T-cell (primary cell): Measurements from ENCODE around the gene GPR162. TPM values are rescaled to one million over a fixed set of nuclear protein-coding genes. Genes with fewer than 3 reads are reported as not detected.

Source experiments
- ATAC-seq, 4 experiments: fragments of 200-7000 bp in 3 of 4; fragments of 150-1000 bp in 1 of 4; cut with Tn5 transposase; replicated peaks in 1 of 4; 1 replicate in 3 of 4; 2 replicates in 1 of 4; pipeline ENCODE4 v1.10.0; 2021; ENCODE audit warnings: moderate library complexity in 3 of 4, mild to moderate bottlenecking in 2 of 4, moderate number of reproducible peaks in 1 of 4
- CTCF ChIA-PET, 2 donors: fragments of 300-600 bp; sonication (Branson Sonifier 250); formaldehyde crosslinking; loops; one replicate each; lab custom pipeline; 2022; ENCODE audit warnings: antibody characterized with exemption in 2 of 2; lab: Charles Lee
- POLR2A ChIA-PET, 2 donors: fragments of 300-600 bp; sonication (Branson Sonifier 250); formaldehyde crosslinking; loops; one replicate each; lab custom pipeline; 2022; ENCODE audit warnings: antibody characterized with exemption in 2 of 2; lab: Charles Lee
- DNase-seq, 35 experiments: peaks; one replicate each; pipeline versions ENCODE4 v3.0.0 to v3.0.0-alpha.2; 2013 to 2023
- H3K27ac ChIP-seq: one replicate; pipeline ENCODE4 v1.5.1; 2013; ENCODE audit warnings: low read length
- H3K27me3 ChIP-seq, 2 experiments: replicated peaks in 1 of 2; 1 replicate in 1 of 2; 2 replicates in 1 of 2; pipeline versions ENCODE4 v1.6.1 to v1.7.0; 2013; ENCODE audit warnings: low read length in 1 of 2, mixed read lengths in 1 of 2; ENCODE audit not compliant: control insufficient read depth in 2 of 2, insufficient read depth in 2 of 2; ENCODE audit errors: extremely low read depth in 1 of 2
- H3K36me3 ChIP-seq, 2 donors: 1 replicate in 1 of 2; 2 replicates in 1 of 2; pipeline versions ENCODE4 v1.6.1 to v1.7.0; 2013; ENCODE audit warnings: low read length in 1 of 2; ENCODE audit not compliant: control insufficient read depth in 2 of 2, insufficient read depth in 1 of 2; ENCODE audit errors: extremely low read depth in 1 of 2
- H3K4me1 ChIP-seq, 2 experiments: 1 replicate in 1 of 2; 2 replicates in 1 of 2; pipeline versions ENCODE4 v1.6.1 to v1.7.0; 2013; ENCODE audit warnings: low read length in 2 of 2, mixed read lengths in 1 of 2; ENCODE audit not compliant: insufficient read depth in 2 of 2, control insufficient read depth in 1 of 2; ENCODE audit errors: extremely low read depth in 1 of 2
- H3K4me3 ChIP-seq, 2 donors: 1 replicate in 1 of 2; 2 replicates in 1 of 2; pipeline versions ENCODE4 v1.5.1 to v1.7.0; 2013; ENCODE audit warnings: mild to moderate bottlenecking in 2 of 2, low read length in 1 of 2, moderate library complexity in 1 of 2; ENCODE audit not compliant: control insufficient read depth in 1 of 2; ENCODE audit errors: extremely low read depth in 1 of 2
- H3K9me3 ChIP-seq: 2 replicates; pipeline ENCODE4 v1.7.0; 2013
- H3K27ac Mint-ChIP-seq, 2 donors: one replicate each; pipeline ENCODE4 v1.8.0; 2020 to 2021; ENCODE audit warnings: mild to moderate bottlenecking in 2 of 2, mixed read lengths in 2 of 2
- H3K27me3 Mint-ChIP-seq, 2 donors: one replicate each; pipeline ENCODE4 v1.8.0; 2021 to 2022; ENCODE audit warnings: mixed read lengths in 2 of 2
- H3K36me3 Mint-ChIP-seq: one replicate; pipeline ENCODE4 v1.8.0; 2021; ENCODE audit warnings: mixed read lengths
- H3K4me1 Mint-ChIP-seq, 3 donors: one replicate each; pipeline ENCODE4 v1.8.0; 2020 to 2022; ENCODE audit warnings: mixed read lengths in 3 of 3, mild to moderate bottlenecking in 1 of 3
- H3K4me3 Mint-ChIP-seq, 3 donors: one replicate each; pipeline ENCODE4 v1.8.0; 2020 to 2022; ENCODE audit warnings: mild to moderate bottlenecking in 3 of 3, mixed read lengths in 3 of 3, moderate library complexity in 3 of 3
- H3K9me3 Mint-ChIP-seq, 3 donors: one replicate each; pipeline ENCODE4 v1.8.0; 2020 to 2022; ENCODE audit warnings: mixed read lengths in 3 of 3
- WGBS: methylation state at CpG from one replicate; pipeline ENCODE4 v1.1.5; 2013; ENCODE audit warnings: missing lambda C conversion rate; ENCODE audit not compliant: insufficient coverage; 5-methylcytosine and 5-hydroxymethylcytosine counted together
- total RNA-seq, 35 experiments: library from RNA in 6 of 35; stranded (reverse) in 6 of 35; fragments of 120-200 nt in 1 of 35; gene quantifications; one replicate each; pipeline versions ENCODE4 v1.2.1 to v1.2.4 and lab custom pipeline; 2013 to 2026

Gene GPR162
- total RNA-seq, 5 donors from 2014 or later (not counting 1 experiment from before 2014, with no cell fraction given) = 0.13 to 0.46 TPM; not detected in 3

- peaks cover 0 to 15% of the 10 kb centered on the region in 2 experiments for H3K4me1 ChIP-seq
- no peaks in the 10 kb centered on the region for H3K9me3 ChIP-seq
- Mint-ChIP-seq H3K4me1 (peaks cover 45 to 52% (median 50%) of the 10 kb centered on the region in 3 donors), H3K27me3 (peaks cover 0 to 2% of the 10 kb centered on the region in 2 donors), H3K4me3 (no peak overlapping the region), H3K36me3 (peaks cover 32% of the 10 kb centered on the region), H3K27ac (peak overlapping the region in 1 of 2 donors; percentile 30), H3K9me3 (no peaks in the 10 kb centered on the region)
- peaks cover 0 to 47% of the 10 kb centered on the region in 2 donors for H3K36me3 ChIP-seq
- H3K27ac ChIP-seq = no peak overlapping the region
- ChIA-PET CTCF (no interaction called here), POLR2A (interaction anchor here in 1 of 2 donors (0.5 to 0.6 kb wide), 3 partner anchors 22 to 184 kb away, joined by 3 to 5 read pairs (median 3); no protein-coding TSS in a partner anchor)
- no peak overlapping the region for H3K4me3 ChIP-seq
- ATAC-seq (no peak), DNase-seq (no peak)
- peaks cover 0 to 3% of the 10 kb centered on the region in 2 experiments for H3K27me3 ChIP-seq
- 100% methylated on average over 1 of the region's 5 CpGs for WGBS
Observed at GRCh38 chr12:6799147-6799546, 22.5 kb upstream of the GPR162 start.

GRCh38 chr12:6807170-6807569, 14.5 kb upstream of the GPR162 start:
- Histone ChIP-seq H3K27ac (no peak overlapping the region), H3K4me3 (no peak overlapping the region), H3K27me3 (no peaks in the 10 kb centered on the region), H3K4me1 (no peaks in the 10 kb centered on the region), H3K9me3 (no peaks in the 10 kb centered on the region), H3K36me3 (peaks cover 6 to 17% of the 10 kb centered on the region in 2 donors)
- no peaks in the 10 kb centered on the region for H3K9me3 Mint-ChIP-seq
- H3K27me3 Mint-ChIP-seq = no peaks in the 10 kb centered on the region
- H3K4me1 Mint-ChIP-seq = peaks cover 14 to 21% (median 16%) of the 10 kb centered on the region in 3 donors
- no peak overlapping the region for H3K4me3 Mint-ChIP-seq
- H3K27ac Mint-ChIP-seq = no peak overlapping the region
- ATAC-seq (no peak), DNase-seq (no peak)
- WGBS = no CpG with 5 or more reads among the region's 1 CpG
- ChIA-PET CTCF (no interaction called here), POLR2A (no interaction called here)
- peaks cover 9% of the 10 kb centered on the region for H3K36me3 Mint-ChIP-seq

DNA sequence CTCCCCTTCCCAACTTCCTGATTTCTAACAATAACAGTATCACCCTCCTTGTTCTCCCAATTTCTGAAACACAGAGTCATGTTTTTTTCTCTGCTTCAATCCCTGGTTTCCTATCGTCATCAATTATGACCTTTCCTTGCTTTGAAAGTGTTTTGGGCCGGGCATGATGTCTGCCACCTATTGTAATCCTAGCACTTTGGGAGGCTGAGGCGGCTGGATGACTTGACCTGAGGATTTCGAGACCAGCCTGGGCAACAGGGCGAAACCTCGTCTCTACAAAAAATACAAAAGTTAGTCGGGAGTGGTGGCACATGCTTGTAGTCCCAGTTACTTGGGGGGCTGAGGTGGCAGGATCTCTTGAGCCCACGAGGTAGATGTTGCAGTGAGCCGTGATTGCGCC, 12.6 kb upstream of the GPR162 start:
- no peak overlapping the region for H3K27ac Mint-ChIP-seq
- Histone ChIP-seq H3K27me3 (no peaks in the 10 kb centered on the region), H3K4me3 (no peak overlapping the region), H3K9me3 (no peaks in the 10 kb centered on the region), H3K36me3 (peaks cover 6 to 9% of the 10 kb centered on the region in 2 donors), H3K27ac (no peak overlapping the region), H3K4me1 (no peaks in the 10 kb centered on the region)
- H3K4me3 Mint-ChIP-seq = no peak overlapping the region
- no peak for DNase-seq
- ChIA-PET CTCF (interaction anchor here (0.7 to 1.2 kb wide), 6 partner anchors 12 to 64 kb away, joined by 3 to 5 read pairs (median 3); partner anchors contain the start of gene SPSB2 (in 1 of the 2)), POLR2A (interaction anchor here in 1 of 2 donors (0.5 kb wide), 1 partner anchor 10 kb away, joined by 6 read pairs; no protein-coding TSS in a partner anchor)
- H3K9me3 Mint-ChIP-seq = no peaks in the 10 kb centered on the region
- ATAC-seq = no peak
- H3K27me3 Mint-ChIP-seq = no peaks in the 10 kb centered on the region
- peaks cover 14 to 21% (median 16%) of the 10 kb centered on the region in 3 donors for H3K4me1 Mint-ChIP-seq
- H3K36me3 Mint-ChIP-seq = peaks cover 12% of the 10 kb centered on the region
- WGBS = 93% methylated on average over 9 of the region's 10 CpGs

DNA sequence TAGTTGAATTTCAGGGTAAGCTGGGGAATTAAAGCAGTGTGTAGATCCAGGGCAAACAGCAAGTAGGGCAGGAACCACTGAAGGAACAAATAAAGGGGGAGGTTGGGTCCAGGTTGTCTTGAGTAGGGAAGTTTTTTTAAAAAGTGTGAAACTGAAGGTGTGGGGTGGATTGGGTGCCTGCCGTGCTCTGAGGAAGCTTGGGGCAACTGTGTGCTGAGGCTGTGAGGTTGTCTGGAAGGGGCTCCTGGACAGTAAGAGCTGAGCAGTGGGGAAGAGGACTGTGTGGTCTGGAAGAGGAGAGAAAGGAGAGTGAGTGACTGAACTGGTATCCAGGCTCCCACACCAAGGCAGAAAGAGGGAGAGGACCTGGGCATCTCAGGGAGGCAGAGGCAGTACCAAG, 10.9 kb upstream of the GPR162 start:
- Mint-ChIP-seq H3K27ac (peak overlapping the region; percentile 30 to 84), H3K9me3 (no peaks in the 10 kb centered on the region), H3K36me3 (peaks cover 9% of the 10 kb centered on the region), H3K4me1 (peaks cover 12 to 18% (median 16%) of the 10 kb centered on the region in 3 donors), H3K27me3 (no peaks in the 10 kb centered on the region), H3K4me3 (no peak overlapping the region)
- no peak overlapping the region for H3K27ac ChIP-seq
- peaks cover 16 to 25% of the 10 kb centered on the region in 2 donors for H3K36me3 ChIP-seq
- no peaks in the 10 kb centered on the region for H3K4me1 ChIP-seq
- no peak for ATAC-seq
- DNase-seq = no peak
- H3K27me3 ChIP-seq = no peaks in the 10 kb centered on the region
- CTCF ChIA-PET = interaction anchor here (0.6 to 0.8 kb wide), 6 partner anchors 12 to 369 kb away, joined by 3 to 8 read pairs (median 4); no protein-coding TSS in a partner anchor
- H3K9me3 ChIP-seq = no peaks in the 10 kb centered on the region
- POLR2A ChIA-PET = no interaction called here
- WGBS = 70% methylated on average over 1 of the region's 1 CpG
- H3K4me3 ChIP-seq = no peak overlapping the region

DNA sequence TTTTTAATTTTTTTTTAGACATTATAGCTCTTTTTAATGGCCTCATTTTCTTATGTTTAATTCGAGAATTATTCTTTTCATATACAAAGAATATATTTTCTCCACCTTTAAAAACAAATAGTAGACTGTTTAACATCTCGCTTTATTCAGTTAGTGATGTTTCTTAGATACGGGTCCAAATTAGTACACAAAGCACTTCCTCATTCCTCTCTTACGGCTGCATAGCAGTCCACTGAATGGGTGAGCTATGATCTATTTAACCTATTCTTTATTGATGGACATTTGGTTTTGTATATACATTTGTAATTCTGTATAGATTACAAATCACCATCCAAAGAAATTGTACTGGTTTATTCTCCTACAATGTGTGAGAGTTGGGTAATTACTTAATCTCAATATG, 8.3 kb upstream of the GPR162 start:
- Mint-ChIP-seq H3K27me3 (no peaks in the 10 kb centered on the region), H3K27ac (no peak overlapping the region), H3K4me1 (peaks cover 12 to 23% (median 16%) of the 10 kb centered on the region in 3 donors), H3K36me3 (peaks cover 20% of the 10 kb centered on the region), H3K9me3 (no peaks in the 10 kb centered on the region), H3K4me3 (no peak overlapping the region)
- H3K27me3 ChIP-seq = no peaks in the 10 kb centered on the region
- CTCF ChIA-PET = interaction anchor here (0.6 to 1.5 kb wide), 8 partner anchors 17 to 434 kb away, joined by 3 to 5 read pairs (median 4); no protein-coding TSS in a partner anchor
- POLR2A ChIA-PET = interaction anchor here (0.5 to 0.7 kb wide), 6 partner anchors 8 to 260 kb away, joined by 3 to 8 read pairs (median 6); no protein-coding TSS in a partner anchor
- no peaks in the 10 kb centered on the region for H3K9me3 ChIP-seq
- ATAC-seq (no peak), DNase-seq (no peak)
- H3K36me3 ChIP-seq = peaks cover 16 to 44% of the 10 kb centered on the region in 2 donors
- no peak overlapping the region for H3K4me3 ChIP-seq
- H3K4me1 ChIP-seq = no peaks in the 10 kb centered on the region
- no peak overlapping the region for H3K27ac ChIP-seq
- WGBS = no CpG with 5 or more reads among the region's 4 CpGs

GRCh38 chr12:6816598-6816997, 5.0 kb upstream of the GPR162 start:
- Mint-ChIP-seq H3K36me3 (peaks cover 23% of the 10 kb centered on the region), H3K27ac (no peak overlapping the region), H3K4me1 (peaks cover 7 to 17% (median 12%) of the 10 kb centered on the region in 3 donors), H3K4me3 (no peak overlapping the region), H3K27me3 (peaks cover 0 to 7% of the 10 kb centered on the region in 2 donors), H3K9me3 (no peaks in the 10 kb centered on the region)
- peaks cover 10 to 47% of the 10 kb centered on the region in 2 donors for H3K36me3 ChIP-seq
- no peak overlapping the region for H3K27ac ChIP-seq
- ChIA-PET CTCF (interaction anchor here in 1 of 2 donors (1.1 kb wide), 1 partner anchor 11 kb away, joined by 3 read pairs; no protein-coding TSS in a partner anchor), POLR2A (no interaction called here)
- H3K4me3 ChIP-seq = no peak overlapping the region
- DNase-seq = no peak
- whole genome bisulfite sequencing = no CpG with 5 or more reads among the region's 3 CpGs
- no peak for ATAC-seq
- no peaks in the 10 kb centered on the region for H3K9me3 ChIP-seq
- peaks cover 3 to 13% of the 10 kb centered on the region in 2 experiments for H3K4me1 ChIP-seq
- peaks cover 0 to 11% of the 10 kb centered on the region in 2 experiments for H3K27me3 ChIP-seq
